CD4-positive, alpha-beta T cell treated with Interleukin-2 at 100 ng/mL for 4 hours (primary cell): Measurements from ENCODE around the gene BTG4.

ENCODE experiments used
- DNase-seq: peaks from one replicate; pipeline ENCODE4 v3.0.0-alpha.2; 2020; ENCODE audit warnings: low spot score

The BTG4 gene

DNA sequence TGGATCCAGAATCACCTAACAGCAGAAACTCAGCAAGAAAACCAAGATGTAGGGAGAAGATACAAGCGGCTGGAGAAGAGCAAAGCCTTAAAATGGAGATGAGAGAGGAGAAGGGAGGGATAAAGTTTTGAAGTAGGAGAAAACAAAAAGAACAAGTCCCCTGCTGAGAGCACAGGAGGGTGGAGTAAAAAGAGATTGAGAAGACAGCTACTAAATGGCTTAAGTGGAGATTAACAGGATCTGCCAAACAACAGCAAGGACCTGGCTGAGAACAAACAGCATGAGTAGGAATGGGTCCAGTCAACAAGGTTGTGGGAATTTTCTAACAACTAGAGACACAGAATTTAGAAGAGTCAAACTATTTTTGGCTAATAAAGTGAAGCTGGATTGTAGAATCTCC lies 18.1 kb downstream of the BTG4 start:
- DNase-seq: no peak

- no peak for DNase-seq
These were observed 21.7 kb downstream of the BTG4 start for GRCh38 chr11:111490496-111490895.

DNA sequence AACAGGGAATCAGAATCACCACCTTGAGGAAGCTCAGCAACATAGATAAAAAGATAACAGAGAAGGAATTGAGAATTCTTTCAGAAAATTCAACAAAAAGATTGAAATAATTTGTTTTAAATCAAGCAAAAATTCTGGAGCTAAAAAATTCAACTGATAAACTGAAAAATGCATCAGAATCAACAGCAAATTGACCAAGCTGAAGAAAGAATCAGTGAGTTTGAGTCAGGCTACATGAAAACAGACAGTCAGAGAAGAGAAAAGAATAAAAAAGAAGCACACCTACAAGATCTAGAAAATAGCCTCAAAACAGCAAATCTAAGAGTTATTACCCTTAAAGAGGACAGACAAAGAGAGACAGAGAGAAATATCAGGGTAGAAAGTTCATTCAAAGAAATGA lies 28.8 kb downstream of the BTG4 start:
- DNase-seq: no peak

DNA sequence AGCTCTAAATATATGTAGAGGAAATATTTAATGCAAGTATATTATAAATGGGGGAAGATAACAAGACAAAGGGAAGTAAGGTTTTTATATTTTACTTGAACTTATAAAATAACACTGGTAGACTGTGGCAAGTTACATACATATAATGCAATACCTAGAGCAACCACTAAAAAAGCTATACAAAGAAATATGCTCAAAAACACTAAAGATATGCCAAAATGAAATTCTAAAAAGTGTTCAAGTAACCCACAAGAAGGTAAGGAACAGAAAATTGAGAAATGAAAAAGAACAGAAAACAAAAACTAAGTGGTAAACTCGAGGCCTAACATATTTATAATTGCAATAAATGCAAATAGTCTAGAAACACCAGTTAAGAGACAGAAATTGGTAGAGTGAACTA lies 32.5 kb downstream of the BTG4 start:
- no peak for DNase-seq

DNA sequence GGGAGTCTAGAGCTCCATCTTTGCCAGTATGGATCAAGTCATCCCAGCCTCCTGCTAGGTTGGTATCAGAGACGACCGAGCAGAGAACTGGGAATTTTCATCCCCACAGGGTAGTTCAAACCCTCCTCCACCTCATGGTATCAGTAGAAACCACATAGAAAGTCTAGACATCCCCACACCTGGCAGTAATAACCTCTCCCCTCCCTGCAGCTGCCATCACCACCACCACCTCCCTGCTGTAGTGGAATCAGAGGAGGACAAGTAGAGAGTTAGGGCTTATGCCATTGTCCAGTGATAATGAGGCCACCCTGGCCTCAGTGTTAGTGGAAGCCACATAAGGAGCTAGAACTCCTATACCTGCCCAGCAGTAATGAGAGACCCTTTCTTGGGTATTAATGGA lies 34.3 kb downstream of the BTG4 start:
- no peak for DNase-seq

GRCh38 chr11:111476956-111477355 lies 35.2 kb downstream of the BTG4 start:
- no peak for DNase-seq

- DNase-seq: no peak
These were observed 35.8 kb downstream of the BTG4 start for GRCh38 chr11:111476366-111476765.

- no peak for DNase-seq
These were observed 37.8 kb downstream of the BTG4 start for GRCh38 chr11:111474432-111474831.

GRCh38 chr11:111472228-111472627 lies 40.0 kb downstream of the BTG4 start:
- DNase-seq: no peak

- no peak for DNase-seq
These were observed 43.0 kb downstream of the BTG4 start for GRCh38 chr11:111469200-111469599.

- no peak for DNase-seq
These were observed 45.6 kb downstream of the BTG4 start for GRCh38 chr11:111466615-111467014.

DNA sequence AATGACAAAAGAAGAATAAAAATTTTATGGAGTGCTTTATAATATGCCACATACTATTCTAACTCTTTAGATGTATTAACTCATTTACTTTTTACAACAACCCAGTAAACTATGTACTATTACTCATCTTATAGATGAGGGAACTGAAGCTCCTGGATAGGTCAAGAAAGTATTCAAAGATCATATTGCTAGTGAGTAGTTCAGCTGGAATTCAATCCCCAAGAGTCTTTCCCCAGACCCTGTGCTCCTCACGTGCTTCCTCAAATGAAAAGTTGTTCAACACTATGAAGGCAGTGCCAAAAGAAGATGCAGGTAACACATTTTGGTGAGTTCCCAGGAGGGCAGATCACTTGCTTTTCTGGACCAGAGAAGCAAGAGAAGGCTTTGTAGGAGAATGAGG lies 46.8 kb downstream of the BTG4 start:
- no peak for DNase-seq

DNA sequence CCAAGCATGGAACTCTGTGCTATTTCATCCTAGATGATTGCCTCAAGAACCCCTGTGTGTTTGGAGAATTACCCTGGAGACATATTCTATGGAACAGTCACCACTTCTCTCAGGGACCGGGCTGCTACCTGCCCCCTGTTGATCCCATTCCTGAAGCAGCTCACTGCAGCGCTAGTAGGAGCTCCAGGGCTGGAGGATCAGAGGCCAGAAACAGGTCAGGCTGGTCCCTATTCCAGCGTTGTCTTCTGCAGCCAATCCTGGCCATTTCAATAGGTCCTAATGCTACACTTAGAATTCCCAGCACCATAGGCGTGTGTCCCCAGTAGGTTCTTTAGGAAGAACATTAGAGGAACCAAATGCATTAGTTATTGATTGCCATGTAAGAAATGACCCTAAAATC lies 48.9 kb downstream of the BTG4 start:
- DNase-seq: no peak

- DNase-seq: no peak
These were observed 49.9 kb downstream of the BTG4 start for GRCh38 chr11:111462329-111462728.

GRCh38 chr11:111461460-111462235 lies 50.5 kb downstream of the BTG4 start:
- DNase-seq: no peak

DNA sequence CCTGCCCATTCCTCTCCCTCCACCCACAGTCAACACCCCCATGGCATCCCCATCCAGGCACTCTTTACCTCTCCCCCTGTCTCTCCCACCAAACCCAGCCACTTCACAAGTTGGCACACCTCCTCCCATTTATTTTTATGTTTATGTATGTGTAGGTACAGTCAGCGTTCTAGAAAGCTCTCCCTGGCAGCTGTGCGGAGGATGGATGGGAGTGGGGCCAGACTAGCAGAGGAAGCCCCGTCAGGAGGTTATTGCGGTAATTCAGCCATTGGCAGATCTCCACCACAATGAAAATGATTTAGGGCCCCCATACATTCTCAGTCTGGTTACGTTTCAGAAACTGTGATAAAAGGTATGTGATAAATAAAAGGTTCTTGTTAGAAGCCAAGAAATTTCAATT lies 51.3 kb downstream of the BTG4 start:
- DNase-seq: no peak

DNA sequence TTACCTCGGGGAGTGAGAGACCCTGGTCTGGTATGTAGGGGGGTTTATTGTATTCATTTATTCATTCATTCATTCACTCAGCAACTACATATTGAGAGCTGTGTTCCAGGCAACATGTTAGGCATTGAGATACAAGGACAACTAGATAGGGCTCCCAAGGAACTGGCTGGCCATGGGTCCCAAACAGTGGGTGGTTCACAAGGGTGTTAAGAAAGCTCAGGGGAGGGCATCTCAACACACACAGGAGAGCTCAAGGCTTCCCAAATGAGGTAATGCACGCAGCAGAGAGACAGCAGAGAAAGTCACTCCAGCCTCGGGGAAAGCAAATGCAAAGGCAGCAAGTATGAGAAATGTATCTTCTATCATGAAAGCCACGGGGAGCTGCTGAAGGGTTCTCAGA lies 51.8 kb downstream of the BTG4 start:
- no peak for DNase-seq

GRCh38 chr11:111459506-111460270 lies 52.5 kb downstream of the BTG4 start:
- no peak for DNase-seq

DNA sequence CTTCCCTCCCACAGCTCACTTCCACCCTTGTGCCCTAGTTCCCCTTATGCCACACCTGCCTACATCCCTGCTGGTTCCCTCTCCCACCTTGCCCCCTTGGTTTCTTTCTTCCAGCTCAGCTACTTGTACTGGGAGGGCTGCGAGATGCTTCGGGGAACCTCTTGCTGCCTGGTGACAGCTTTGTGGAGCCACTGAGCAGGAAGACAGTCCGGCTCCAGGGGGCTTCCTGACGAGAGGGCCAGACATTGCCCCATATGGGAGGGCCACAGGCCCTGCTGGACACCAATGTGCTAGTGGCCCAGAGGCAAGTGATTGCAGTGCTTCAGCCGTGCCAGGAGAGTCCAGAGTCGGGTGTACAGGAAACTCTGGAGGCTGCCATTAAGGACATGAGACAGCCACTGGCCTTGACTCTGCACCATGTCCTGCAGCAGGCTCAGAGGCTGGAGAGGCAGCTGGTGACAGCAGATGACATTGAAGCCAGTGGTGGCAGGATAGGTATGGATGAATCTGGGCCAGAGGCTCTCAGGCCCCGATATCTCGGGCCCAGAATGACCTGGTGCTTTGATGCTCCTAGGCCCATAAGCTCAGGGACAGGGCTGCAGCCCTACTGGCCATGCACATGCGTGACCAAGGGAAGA lies 54.3 kb downstream of the BTG4 start:
- no peak for DNase-seq

GRCh38 chr11:111456859-111457730 lies 55.1 kb downstream of the BTG4 start:
- DNase-seq: no peak

GRCh38 chr11:111456086-111456858 lies 55.9 kb downstream of the BTG4 start:
- DNase-seq: no peak
